Measurements from ENCODE around the gene FAM237A. TPM values are rescaled to one million over a fixed set of nuclear protein-coding genes. Genes with fewer than 3 reads are reported as not detected.

FAM237A gene
- total and polyA plus RNA-seq, 2 donors from 2014 or later: not detected

DNA sequence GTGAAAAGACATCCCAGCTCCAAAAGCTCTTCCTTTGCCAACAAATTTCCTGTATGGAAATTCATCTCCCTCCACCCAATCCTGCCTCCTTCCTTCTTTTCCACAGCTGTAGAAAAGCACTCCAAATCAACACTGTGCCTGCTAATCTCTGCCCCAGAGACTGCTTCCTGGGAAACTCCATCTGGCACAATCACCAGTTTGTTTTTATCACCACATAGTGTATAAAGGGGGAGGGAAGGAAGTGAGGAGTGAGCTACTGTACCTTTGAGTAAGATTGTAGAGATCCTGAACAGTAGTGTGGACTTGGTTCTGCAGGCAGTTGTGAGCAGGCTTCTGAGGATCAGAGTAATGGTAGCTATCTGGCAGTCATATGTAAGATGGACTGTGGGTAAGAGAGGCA, 14.7 kb upstream of the FAM237A start:
- H3K4me3 ChIP-seq (ENCODE audit: low read length in 3 of 3): no peak overlapping the region
- intact Hi-C loops (cut with DNase I): no loop called here
- no peaks in the 10 kb centered on the region for H3K27me3 ChIP-seq (ENCODE audit: control insufficient read depth, insufficient read depth, low read length)
- DNase-seq (no peak), FAIRE-seq (no peak)
- TF ChIP-seq, protein P1, sequence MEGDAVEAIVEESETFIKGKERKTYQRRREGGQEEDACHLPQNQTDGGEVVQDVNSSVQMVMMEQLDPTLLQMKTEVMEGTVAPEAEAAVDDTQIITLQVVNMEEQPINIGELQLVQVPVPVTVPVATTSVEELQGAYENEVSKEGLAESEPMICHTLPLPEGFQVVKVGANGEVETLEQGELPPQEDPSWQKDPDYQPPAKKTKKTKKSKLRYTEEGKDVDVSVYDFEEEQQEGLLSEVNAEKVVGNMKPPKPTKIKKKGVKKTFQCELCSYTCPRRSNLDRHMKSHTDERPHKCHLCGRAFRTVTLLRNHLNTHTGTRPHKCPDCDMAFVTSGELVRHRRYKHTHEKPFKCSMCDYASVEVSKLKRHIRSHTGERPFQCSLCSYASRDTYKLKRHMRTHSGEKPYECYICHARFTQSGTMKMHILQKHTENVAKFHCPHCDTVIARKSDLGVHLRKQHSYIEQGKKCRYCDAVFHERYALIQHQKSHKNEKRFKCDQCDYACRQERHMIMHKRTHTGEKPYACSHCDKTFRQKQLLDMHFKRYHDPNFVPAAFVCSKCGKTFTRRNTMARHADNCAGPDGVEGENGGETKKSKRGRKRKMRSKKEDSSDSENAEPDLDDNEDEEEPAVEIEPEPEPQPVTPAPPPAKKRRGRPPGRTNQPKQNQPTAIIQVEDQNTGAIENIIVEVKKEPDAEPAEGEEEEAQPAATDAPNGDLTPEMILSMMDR (IDR thresholded peaks at IDR 0.05; ENCODE audit: borderline replicate concordance, extremely low read depth, insufficient read depth): no peak
- H3K36me3 ChIP-seq (ENCODE audit: control insufficient read depth in 2 of 3, insufficient read depth in 3 of 3, low read length in 3 of 3): no peaks in the 10 kb centered on the region
- H3K4me1 ChIP-seq (ENCODE audit: control insufficient read depth in 2 of 3, insufficient read depth in 2 of 3, low read depth in 1 of 3, low read length in 3 of 3): no peaks in the 10 kb centered on the region
- no peaks in the 10 kb centered on the region for H3K9me3 ChIP-seq (ENCODE audit: control insufficient read depth in 2 of 3, insufficient read depth in 1 of 3, low read length in 3 of 3)
- no peak overlapping the region for H3K9ac ChIP-seq (ENCODE audit: low read length in 3 of 3)
- H3K27ac ChIP-seq (ENCODE audit: low read depth in 2 of 2, low read length in 2 of 2): no peak overlapping the region

GRCh38 chr2:206631340-206631739, 10.9 kb upstream of the FAM237A start:
- no peak overlapping the region for H3K4me3 ChIP-seq (ENCODE audit: low read length in 3 of 3)
- no peaks in the 10 kb centered on the region for H3K9me3 ChIP-seq (ENCODE audit: control insufficient read depth in 2 of 3, insufficient read depth in 1 of 3, low read length in 3 of 3)
- no peak overlapping the region for H3K9ac ChIP-seq (ENCODE audit: low read length in 3 of 3)
- H3K36me3 ChIP-seq (ENCODE audit: control insufficient read depth in 2 of 3, insufficient read depth in 3 of 3, low read length in 3 of 3): no peaks in the 10 kb centered on the region
- H3K4me1 ChIP-seq (ENCODE audit: control insufficient read depth in 2 of 3, insufficient read depth in 2 of 3, low read depth in 1 of 3, low read length in 3 of 3): no peaks in the 10 kb centered on the region
- H3K27me3 ChIP-seq (ENCODE audit: control insufficient read depth, insufficient read depth, low read length): no peaks in the 10 kb centered on the region
- DNase-seq: no peak
- FAIRE-seq: no peak
- intact Hi-C loops (cut with DNase I): no loop called here
- TF ChIP-seq, protein P1 (IDR thresholded peaks at IDR 0.05; ENCODE audit: borderline replicate concordance, extremely low read depth, insufficient read depth): no peak
- H3K27ac ChIP-seq (ENCODE audit: low read depth in 2 of 2, low read length in 2 of 2): no peak overlapping the region

- Histone ChIP-seq H3K27ac (ENCODE audit: low read depth in 2 of 2, low read length in 2 of 2) (no peak overlapping the region), H3K36me3 (ENCODE audit: control insufficient read depth in 2 of 3, insufficient read depth in 3 of 3, low read length in 3 of 3) (no peaks in the 10 kb centered on the region), H3K27me3 (ENCODE audit: control insufficient read depth, insufficient read depth, low read length) (no peaks in the 10 kb centered on the region), H3K9me3 (ENCODE audit: control insufficient read depth in 2 of 3, insufficient read depth in 1 of 3, low read length in 3 of 3) (no peaks in the 10 kb centered on the region), H3K4me1 (ENCODE audit: control insufficient read depth in 2 of 3, insufficient read depth in 2 of 3, low read depth in 1 of 3, low read length in 3 of 3) (no peaks in the 10 kb centered on the region), H3K4me3 (ENCODE audit: low read length in 3 of 3) (no peak overlapping the region), H3K9ac (ENCODE audit: low read length in 3 of 3) (no peak overlapping the region)
- DNase-seq: no peak
- FAIRE-seq: no peak
- TF ChIP-seq, protein P1 (IDR thresholded peaks at IDR 0.05; ENCODE audit: borderline replicate concordance, extremely low read depth, insufficient read depth): no peak
- intact Hi-C loops (cut with DNase I): no loop called here
These were observed 7.3 kb upstream of the FAM237A start for GRCh38 chr2:206635015-206635414.

GRCh38 chr2:206639636-206640035, 2.7 kb upstream of the FAM237A start:
- no peak overlapping the region for H3K9ac ChIP-seq (ENCODE audit: low read length in 3 of 3)
- FAIRE-seq (no peak), DNase-seq (no peak)
- H3K4me3 ChIP-seq (ENCODE audit: low read length in 3 of 3): no peak overlapping the region
- H3K27me3 ChIP-seq (ENCODE audit: control insufficient read depth, insufficient read depth, low read length): no peaks in the 10 kb centered on the region
- intact Hi-C loops (cut with DNase I): no loop called here
- no peaks in the 10 kb centered on the region for H3K9me3 ChIP-seq (ENCODE audit: control insufficient read depth in 2 of 3, insufficient read depth in 1 of 3, low read length in 3 of 3)
- H3K36me3 ChIP-seq (ENCODE audit: control insufficient read depth in 2 of 3, insufficient read depth in 3 of 3, low read length in 3 of 3): no peaks in the 10 kb centered on the region
- H3K4me1 ChIP-seq (ENCODE audit: control insufficient read depth in 2 of 3, insufficient read depth in 2 of 3, low read depth in 1 of 3, low read length in 3 of 3): no peaks in the 10 kb centered on the region
- H3K27ac ChIP-seq (ENCODE audit: low read depth in 2 of 2, low read length in 2 of 2): no peak overlapping the region
- TF ChIP-seq, protein P1 (IDR thresholded peaks at IDR 0.05; ENCODE audit: borderline replicate concordance, extremely low read depth, insufficient read depth): no peak
